ENCODE data around the gene CST9.

DNA sequence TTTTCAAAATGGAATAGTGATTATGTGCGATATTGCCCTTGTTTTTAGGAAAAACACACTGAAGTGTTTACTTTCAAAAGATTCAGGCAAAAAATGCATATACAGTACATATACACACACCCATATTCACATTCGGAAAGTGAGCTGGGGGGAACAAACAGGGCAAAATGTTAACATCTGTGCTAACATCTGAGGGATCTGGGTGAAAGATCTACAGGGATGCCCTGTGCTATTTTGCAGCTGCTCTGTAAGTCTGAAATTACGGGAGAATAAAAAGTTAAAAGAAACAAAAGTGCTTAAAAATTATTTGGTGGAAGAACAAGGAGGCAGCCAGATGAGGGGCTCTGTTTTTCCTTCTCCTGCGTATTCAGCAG, 31.2 kb upstream of the CST9 start:
- TF ChIP-seq CTCF (IDR thresholded peaks at IDR 0.05; ENCODE audit: low read depth, low read length, poor library complexity, severe bottlenecking) (no peak), EZH2phosphoT487 (IDR thresholded peaks at IDR 0.05; ENCODE audit: borderline replicate concordance, low read length) (no peak)

Data from DOHH2 (cell line).